GM18526 (cell line): ENCODE measurements around the gene SCRN3.

ENCODE experiments used
- POLR2A ChIP-seq: IDR thresholded peaks from 3 replicates; pipeline ENCODE4 v1.6.1; 2011; ENCODE audit not compliant: insufficient read length; ENCODE audit errors: extremely low read depth

Gene SCRN3

GRCh38 chr2:174450021-174450816 is 54.7 kb downstream of the SCRN3 start:
- no peak for TF ChIP-seq POLR2A

- TF ChIP-seq POLR2A = no peak
Observed at GRCh38 chr2:174454566-174454965, 59.0 kb downstream of the SCRN3 start.

GRCh38 chr2:174461221-174461620 is 65.7 kb downstream of the SCRN3 start:
- no peak for TF ChIP-seq POLR2A

GRCh38 chr2:174465327-174465726 is 69.8 kb downstream of the SCRN3 start:
- TF ChIP-seq POLR2A = no peak

GRCh38 chr2:174473796-174474195 is 78.3 kb downstream of the SCRN3 start:
- TF ChIP-seq POLR2A = no peak

- TF ChIP-seq POLR2A = no peak
Observed at GRCh38 chr2:174477759-174478158, 82.2 kb downstream of the SCRN3 start.
